Measurements from ENCODE around the gene SOX6.

- TF ChIP-seq CTCF (IDR thresholded peaks at IDR 0.05; ENCODE audit: insufficient read depth, low read depth, low read length) (no peak), EZH2 (IDR thresholded peaks at IDR 0.05; ENCODE audit: insufficient read depth, low read length) (no peak)
These were observed 303.6 kb downstream of the SOX6 start for GRCh38 chr11:16052750-16053149.

Data from astrocyte (in vitro differentiated cells and primary cell).